ENCODE data around the gene DGKH.

GRCh38 chr13:42260903-42261654, 212.6 kb downstream of the DGKH start:
- TF ChIP-seq CEBPB (IDR thresholded peaks at IDR 0.05): no peak
- TF ChIP-seq TCF12 (IDR thresholded peaks at IDR 0.05; ENCODE audit: low read depth): no peak
- no peak for TF ChIP-seq EP300 (IDR thresholded peaks at IDR 0.05; ENCODE audit: borderline replicate concordance)
- no peak for TF ChIP-seq RAD21 (IDR thresholded peaks at IDR 0.05; ENCODE audit: low read depth)
- no peak for TF ChIP-seq REST (IDR thresholded peaks at IDR 0.05; ENCODE audit: low read depth)
- no peak for TF ChIP-seq NFIC (IDR thresholded peaks at IDR 0.05)
- no peak for TF ChIP-seq TEAD4 (IDR thresholded peaks at IDR 0.05)

All from Ishikawa (cell line).